ENCODE measurements around the gene BRCA2.
A peak's percentile ranks its signal among the peaks of the same experiment; 100 is the strongest.
"Not testable (repeated sequence)": the region's sequence is repeated elsewhere in the genome, so short reads cannot be mapped to it uniquely, and the experiment has no call there.

BRCA2 gene

GRCh38 chr13:32354040-32354439 lies 38.7 kb downstream of the BRCA2 start:
- DNase-seq (ENCODE audit: low read depth) = no peak
- H3K4me3 ChIP-seq (replicated peaks; ENCODE audit: low read depth, low read length) = no peak overlapping the region
- TF ChIP-seq, protein P1, sequence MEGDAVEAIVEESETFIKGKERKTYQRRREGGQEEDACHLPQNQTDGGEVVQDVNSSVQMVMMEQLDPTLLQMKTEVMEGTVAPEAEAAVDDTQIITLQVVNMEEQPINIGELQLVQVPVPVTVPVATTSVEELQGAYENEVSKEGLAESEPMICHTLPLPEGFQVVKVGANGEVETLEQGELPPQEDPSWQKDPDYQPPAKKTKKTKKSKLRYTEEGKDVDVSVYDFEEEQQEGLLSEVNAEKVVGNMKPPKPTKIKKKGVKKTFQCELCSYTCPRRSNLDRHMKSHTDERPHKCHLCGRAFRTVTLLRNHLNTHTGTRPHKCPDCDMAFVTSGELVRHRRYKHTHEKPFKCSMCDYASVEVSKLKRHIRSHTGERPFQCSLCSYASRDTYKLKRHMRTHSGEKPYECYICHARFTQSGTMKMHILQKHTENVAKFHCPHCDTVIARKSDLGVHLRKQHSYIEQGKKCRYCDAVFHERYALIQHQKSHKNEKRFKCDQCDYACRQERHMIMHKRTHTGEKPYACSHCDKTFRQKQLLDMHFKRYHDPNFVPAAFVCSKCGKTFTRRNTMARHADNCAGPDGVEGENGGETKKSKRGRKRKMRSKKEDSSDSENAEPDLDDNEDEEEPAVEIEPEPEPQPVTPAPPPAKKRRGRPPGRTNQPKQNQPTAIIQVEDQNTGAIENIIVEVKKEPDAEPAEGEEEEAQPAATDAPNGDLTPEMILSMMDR (IDR thresholded peaks at IDR 0.05; ENCODE audit: low read length, missing control alignments) = no peak

DNA sequence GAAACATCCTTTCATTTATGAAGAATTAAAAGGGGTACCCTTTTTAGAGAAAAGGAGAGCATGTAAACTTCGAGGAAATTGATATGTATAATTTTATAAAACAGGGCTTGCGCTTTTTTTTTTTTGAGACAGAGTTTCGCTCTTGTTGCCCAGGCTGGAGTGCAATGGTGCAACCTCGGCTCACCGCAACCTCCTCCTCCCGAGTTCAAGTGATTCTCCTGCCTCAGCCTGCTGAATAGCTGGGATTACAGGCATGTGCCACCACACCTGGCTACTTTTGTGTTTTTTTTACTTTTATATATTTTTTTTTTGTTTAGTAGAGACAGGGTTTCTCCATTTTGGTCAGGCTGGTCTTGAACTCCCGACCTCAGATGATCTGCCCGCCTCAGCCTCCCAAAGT lies 40.6 kb downstream of the BRCA2 start:
- H3K4me3 ChIP-seq (replicated peaks; ENCODE audit: low read depth, low read length); DNase-seq (ENCODE audit: low read depth): not testable (repeated sequence)

GRCh38 chr13:32362574-32362973 lies 47.3 kb downstream of the BRCA2 start:
- DNase-seq (ENCODE audit: low read depth) = no peak
- H3K4me3 ChIP-seq (replicated peaks; ENCODE audit: low read depth, low read length) = no peak overlapping the region
- TF ChIP-seq, protein P1 (IDR thresholded peaks at IDR 0.05; ENCODE audit: low read length, missing control alignments) = no peak

- no peak for DNase-seq (ENCODE audit: low read depth)
- no peak overlapping the region for H3K4me3 ChIP-seq (replicated peaks; ENCODE audit: low read depth, low read length)
- TF ChIP-seq, protein P1 (IDR thresholded peaks at IDR 0.05; ENCODE audit: low read length, missing control alignments) = no peak
Observed at GRCh38 chr13:32370805-32371204, 55.5 kb downstream of the BRCA2 start.

DNA sequence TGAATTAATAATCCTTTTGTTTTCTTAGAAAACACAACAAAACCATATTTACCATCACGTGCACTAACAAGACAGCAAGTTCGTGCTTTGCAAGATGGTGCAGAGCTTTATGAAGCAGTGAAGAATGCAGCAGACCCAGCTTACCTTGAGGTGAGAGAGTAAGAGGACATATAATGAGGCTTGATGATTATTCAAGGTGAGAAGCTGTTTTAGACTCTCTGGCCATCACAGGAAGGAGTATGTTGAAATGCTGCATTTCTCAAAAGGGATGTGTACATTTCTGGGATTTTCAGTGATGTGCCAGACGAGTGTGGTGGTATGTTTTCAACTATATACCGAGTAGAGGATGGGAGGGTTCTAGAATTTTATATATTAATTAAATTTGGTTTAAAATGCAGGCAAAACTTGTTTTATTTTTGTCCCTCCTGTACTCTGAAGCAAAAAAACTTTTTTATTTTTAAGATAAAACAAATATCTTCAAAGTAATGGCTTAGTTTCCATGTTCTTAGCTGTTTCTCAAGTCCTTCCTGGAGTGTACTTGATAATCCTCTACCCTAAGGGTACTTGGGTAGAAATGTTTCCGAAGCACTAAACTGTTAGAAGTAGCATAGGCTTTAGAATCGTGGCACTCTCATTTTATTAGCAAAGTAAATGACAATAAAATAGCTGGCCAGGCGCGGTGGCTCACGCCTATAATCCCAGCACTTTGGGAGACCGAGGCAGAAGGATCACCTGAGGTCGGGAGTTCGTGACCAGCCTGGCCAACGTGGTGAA lies 61.5 kb downstream of the BRCA2 start:
- TF ChIP-seq, protein P1 (IDR thresholded peaks at IDR 0.05; ENCODE audit: low read length, missing control alignments) = no peak
- DNase-seq (ENCODE audit: low read depth) = no peak
- H3K4me3 ChIP-seq (replicated peaks; ENCODE audit: low read depth, low read length) = no peak overlapping the region

GRCh38 chr13:32378012-32378411 lies 62.7 kb downstream of the BRCA2 start:
- peak; percentile 7 for DNase-seq (ENCODE audit: low read depth)
- TF ChIP-seq, protein P1 (IDR thresholded peaks at IDR 0.05; ENCODE audit: low read length, missing control alignments) = no peak
- no peak overlapping the region for H3K4me3 ChIP-seq (replicated peaks; ENCODE audit: low read depth, low read length)

- no peak overlapping the region for H3K4me3 ChIP-seq (replicated peaks; ENCODE audit: low read depth, low read length)
- peak; percentile 63 for DNase-seq (ENCODE audit: low read depth)
- TF ChIP-seq, protein P1 (IDR thresholded peaks at IDR 0.05; ENCODE audit: low read length, missing control alignments) = peak; percentile 73
Observed at GRCh38 chr13:32381539-32381938, 66.2 kb downstream of the BRCA2 start.
